ENCODE results near the gene CACNA2D2. TPM values are rescaled to one million over a fixed set of nuclear protein-coding genes. Genes with fewer than 3 reads are reported as not detected.

Gene CACNA2D2
- total RNA-seq, 1 donor from 2014 or later: 5.0 TPM

- DNase-seq: no peak
- peaks cover 2% of the 10 kb centered on the region for H3K4me1 Mint-ChIP-seq (ENCODE audit: low read depth, unreplicated experiment)
- no peak for TF ChIP-seq CTCF (IDR thresholded peaks at IDR 0.05; ENCODE audit: partially characterized antibody, unreplicated experiment)
- H3K4me3 Mint-ChIP-seq (ENCODE audit: unreplicated experiment): no peak overlapping the region
- H3K27ac Mint-ChIP-seq (ENCODE audit: unreplicated experiment): no peak overlapping the region
- H3K27me3 Mint-ChIP-seq (ENCODE audit: unreplicated experiment): peaks cover 6% of the 10 kb centered on the region
- no peaks in the 10 kb centered on the region for H3K36me3 Mint-ChIP-seq (ENCODE audit: unreplicated experiment)
- H3K9me3 Mint-ChIP-seq (ENCODE audit: unreplicated experiment): peaks cover 3% of the 10 kb centered on the region
Observed at GRCh38 chr3:50395070-50395860, 108.2 kb downstream of the CACNA2D2 start.

GRCh38 chr3:50393061-50393460, 110.4 kb downstream of the CACNA2D2 start:
- Mint-ChIP-seq H3K9me3 (ENCODE audit: unreplicated experiment) (peaks cover 3% of the 10 kb centered on the region), H3K36me3 (ENCODE audit: unreplicated experiment) (no peaks in the 10 kb centered on the region), H3K4me1 (ENCODE audit: low read depth, unreplicated experiment) (peaks cover 4% of the 10 kb centered on the region), H3K4me3 (ENCODE audit: unreplicated experiment) (no peak overlapping the region), H3K27ac (ENCODE audit: unreplicated experiment) (no peak overlapping the region), H3K27me3 (ENCODE audit: unreplicated experiment) (peaks cover 4% of the 10 kb centered on the region)
- TF ChIP-seq CTCF (IDR thresholded peaks at IDR 0.05; ENCODE audit: partially characterized antibody, unreplicated experiment): no peak
- DNase-seq: no peak

GRCh38 chr3:50392101-50392715, 111.2 kb downstream of the CACNA2D2 start:
- Mint-ChIP-seq H3K36me3 (ENCODE audit: unreplicated experiment) (no peaks in the 10 kb centered on the region), H3K4me1 (ENCODE audit: low read depth, unreplicated experiment) (peaks cover 10% of the 10 kb centered on the region), H3K9me3 (ENCODE audit: unreplicated experiment) (peaks cover 3% of the 10 kb centered on the region), H3K4me3 (ENCODE audit: unreplicated experiment) (no peak overlapping the region), H3K27ac (ENCODE audit: unreplicated experiment) (no peak overlapping the region), H3K27me3 (ENCODE audit: unreplicated experiment) (peaks cover 6% of the 10 kb centered on the region)
- no peak for DNase-seq
- TF ChIP-seq CTCF (IDR thresholded peaks at IDR 0.05; ENCODE audit: partially characterized antibody, unreplicated experiment): no peak

- H3K4me1 Mint-ChIP-seq (ENCODE audit: low read depth, unreplicated experiment): peaks cover 10% of the 10 kb centered on the region
- no peak for TF ChIP-seq CTCF (IDR thresholded peaks at IDR 0.05; ENCODE audit: partially characterized antibody, unreplicated experiment)
Observed at GRCh38 chr3:50390508-50391224, 112.8 kb downstream of the CACNA2D2 start.

More at GRCh38 chr3:50390508-50391224, 112.8 kb downstream of the CACNA2D2 start:
- DNase-seq: no peak
- H3K27ac Mint-ChIP-seq (ENCODE audit: unreplicated experiment): no peak overlapping the region
- no peaks in the 10 kb centered on the region for H3K9me3 Mint-ChIP-seq (ENCODE audit: unreplicated experiment)
- H3K27me3 Mint-ChIP-seq (ENCODE audit: unreplicated experiment): peaks cover 4% of the 10 kb centered on the region
- H3K36me3 Mint-ChIP-seq (ENCODE audit: unreplicated experiment): no peaks in the 10 kb centered on the region
- H3K4me3 Mint-ChIP-seq (ENCODE audit: unreplicated experiment): no peak overlapping the region

Data from glutamatergic neuron (in vitro differentiated cells).